HG03103 (cell line): ENCODE measurements around the gene CLEC6A.
"Not testable (repeated sequence)": the region's sequence is repeated elsewhere in the genome, so short reads cannot be mapped to it uniquely, and the experiment has no call there.

Experiments used
- ATAC-seq: cut with Tn5 transposase; IDR thresholded peaks from one replicate; pipeline ENCODE4 v1.9.1; 2021; ENCODE audit warnings: low read depth; ENCODE audit not compliant: unreplicated experiment

The CLEC6A gene

DNA sequence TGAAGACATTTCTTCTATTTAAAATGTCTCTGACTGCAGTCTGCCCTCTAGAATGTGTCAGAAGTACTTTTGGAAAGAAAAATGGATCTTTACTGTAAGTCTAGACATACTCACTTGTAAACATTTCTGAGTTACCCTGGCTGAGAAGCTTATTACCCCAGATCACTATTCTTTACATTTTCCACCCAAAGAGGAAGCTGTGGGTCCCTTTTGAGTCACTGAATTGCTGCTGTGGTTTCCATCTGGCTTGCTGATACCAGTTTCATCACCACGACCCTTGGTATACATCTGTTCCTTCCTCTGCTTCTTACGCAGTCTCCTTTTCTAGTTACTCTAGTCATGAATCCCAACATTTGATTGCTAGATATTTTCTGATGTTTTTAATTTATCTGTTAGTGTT is 37.3 kb downstream of the CLEC6A start:
- ATAC-seq = peak; percentile 98

DNA sequence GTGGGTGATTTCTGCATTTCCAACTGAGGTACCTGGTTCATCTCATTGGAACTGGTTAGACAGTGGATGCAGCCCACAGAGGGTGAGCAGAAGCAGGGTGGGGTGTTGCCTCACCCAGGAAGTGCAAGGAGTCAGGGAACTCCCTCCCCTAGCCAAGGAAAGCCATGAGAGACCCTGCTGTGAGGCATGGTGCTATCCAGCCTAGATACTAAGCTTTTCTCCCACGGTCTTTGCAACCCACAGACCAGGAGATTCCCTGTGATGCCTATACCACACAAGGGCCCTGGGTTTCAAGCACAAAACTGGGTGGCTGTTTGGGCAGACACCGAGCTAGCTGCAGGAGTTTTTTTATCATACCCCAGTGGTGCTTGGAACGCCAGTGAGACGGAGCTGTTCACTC is 39.9 kb downstream of the CLEC6A start:
- not testable (repeated sequence) for ATAC-seq

DNA sequence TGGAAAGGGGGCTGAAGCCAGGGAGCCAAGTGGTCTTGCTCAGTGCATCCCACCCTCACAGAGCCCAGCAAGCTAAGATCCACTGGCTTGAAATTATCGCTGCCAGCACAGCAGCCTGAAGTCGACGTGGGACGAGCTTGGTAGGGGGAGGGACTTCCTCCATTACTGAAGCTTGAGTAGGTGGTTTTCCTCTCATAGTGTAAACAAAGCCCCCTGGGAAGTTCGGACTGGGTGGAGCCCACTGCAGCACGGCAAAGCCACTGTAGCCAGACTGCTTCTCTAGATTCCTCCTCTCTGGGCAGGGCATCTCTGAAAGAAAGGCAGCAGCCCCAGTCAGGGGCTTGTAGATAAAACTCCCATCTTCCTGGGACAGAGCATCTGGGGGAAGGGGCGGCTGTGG is 40.3 kb downstream of the CLEC6A start:
- ATAC-seq = not testable (repeated sequence)

DNA sequence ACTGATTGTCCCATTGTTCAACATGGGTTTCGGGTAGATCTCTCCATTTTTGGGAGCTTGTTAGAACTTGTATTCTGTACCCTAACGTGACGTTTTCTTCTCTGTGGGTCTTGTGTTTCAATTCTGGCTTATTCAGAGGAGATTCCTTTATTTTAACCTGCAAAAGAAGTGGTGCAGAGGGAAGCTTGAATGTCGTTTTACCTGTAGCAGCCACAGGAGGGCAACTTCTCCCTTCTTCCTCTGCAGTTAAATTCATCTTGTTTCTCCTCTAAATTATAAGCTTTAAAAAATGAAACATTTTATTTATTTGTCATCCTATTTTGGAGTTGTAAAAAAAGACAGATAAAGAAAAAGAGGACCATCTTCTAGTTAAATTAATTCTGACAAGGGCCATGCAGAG is 43.9 kb downstream of the CLEC6A start:
- no peak for ATAC-seq

DNA sequence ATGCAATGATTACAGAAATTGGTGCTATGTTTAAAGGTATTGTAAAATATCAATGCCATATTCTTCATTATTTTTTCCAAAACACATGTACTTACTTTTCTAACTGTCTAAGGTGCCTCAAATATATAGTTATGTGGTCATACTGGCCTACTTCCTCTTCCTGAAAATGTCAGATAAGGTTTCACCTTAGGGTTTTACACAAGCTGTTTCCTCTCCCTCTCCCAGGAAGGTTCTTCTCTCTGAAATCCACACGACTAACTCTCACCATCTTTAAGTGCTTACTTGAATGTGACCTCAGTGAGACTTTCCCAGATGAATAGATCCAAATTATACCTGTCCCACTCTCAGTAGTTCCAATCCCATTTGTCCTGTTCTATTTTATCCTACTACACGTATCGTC is 46.0 kb downstream of the CLEC6A start:
- ATAC-seq = no peak

DNA sequence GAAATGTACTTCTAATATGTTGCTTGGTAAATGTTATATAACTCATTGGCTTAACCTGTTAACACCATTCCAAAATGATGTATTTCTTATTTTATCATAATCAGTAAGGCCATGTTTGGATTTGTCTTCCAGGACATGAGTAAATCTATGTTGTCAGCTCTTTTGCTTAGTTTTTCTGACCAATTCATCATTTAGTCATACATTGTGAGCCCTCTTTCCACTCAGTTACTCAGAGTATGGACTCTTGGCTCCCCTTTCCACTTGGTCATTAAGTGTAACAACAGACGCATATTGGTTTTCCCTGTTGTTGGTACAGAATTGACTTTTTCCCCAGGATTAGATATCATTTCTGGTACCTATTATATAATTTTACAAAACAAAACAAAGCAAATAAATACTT is 48.6 kb downstream of the CLEC6A start:
- ATAC-seq = no peak

DNA sequence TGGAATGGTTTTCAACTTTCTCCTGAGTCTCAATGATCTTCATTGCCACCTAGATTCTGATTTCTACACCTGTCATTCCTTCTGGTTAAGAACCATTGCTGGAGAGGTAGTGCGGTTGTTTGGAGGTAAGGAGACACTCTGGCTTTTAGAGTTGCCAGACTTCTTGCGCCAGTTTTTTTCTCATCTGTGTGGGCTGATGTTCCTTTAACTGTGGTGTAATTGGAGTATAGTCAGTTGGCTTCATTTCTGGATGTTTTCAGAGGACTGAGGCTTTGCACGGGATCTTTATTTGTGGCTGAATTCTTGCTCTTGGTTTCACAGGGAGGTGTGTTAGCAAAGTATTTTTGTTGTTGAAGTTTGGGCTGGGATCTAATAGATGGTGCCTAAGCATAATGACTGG is 51.8 kb downstream of the CLEC6A start:
- no peak for ATAC-seq

DNA sequence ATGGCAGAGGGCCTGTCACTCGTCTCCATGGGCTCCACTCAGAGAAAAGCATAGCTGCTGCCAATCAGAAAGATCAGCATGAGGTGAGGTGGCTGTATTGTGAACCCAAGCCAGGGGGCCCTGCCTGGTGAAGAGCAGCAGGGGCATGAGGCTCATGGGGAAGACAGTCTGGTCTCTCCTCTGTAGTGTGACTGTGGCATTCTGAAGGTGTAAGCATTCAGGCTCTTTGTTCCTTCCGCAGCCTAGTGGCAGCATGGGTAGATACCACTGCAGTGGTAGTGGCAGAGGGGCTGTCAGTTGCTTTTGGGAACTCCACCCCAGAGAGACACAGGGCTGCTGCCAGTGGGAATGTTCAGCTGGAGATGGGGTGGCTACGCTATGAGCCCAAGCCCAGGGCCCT is 52.5 kb downstream of the CLEC6A start:
- no peak for ATAC-seq

DNA sequence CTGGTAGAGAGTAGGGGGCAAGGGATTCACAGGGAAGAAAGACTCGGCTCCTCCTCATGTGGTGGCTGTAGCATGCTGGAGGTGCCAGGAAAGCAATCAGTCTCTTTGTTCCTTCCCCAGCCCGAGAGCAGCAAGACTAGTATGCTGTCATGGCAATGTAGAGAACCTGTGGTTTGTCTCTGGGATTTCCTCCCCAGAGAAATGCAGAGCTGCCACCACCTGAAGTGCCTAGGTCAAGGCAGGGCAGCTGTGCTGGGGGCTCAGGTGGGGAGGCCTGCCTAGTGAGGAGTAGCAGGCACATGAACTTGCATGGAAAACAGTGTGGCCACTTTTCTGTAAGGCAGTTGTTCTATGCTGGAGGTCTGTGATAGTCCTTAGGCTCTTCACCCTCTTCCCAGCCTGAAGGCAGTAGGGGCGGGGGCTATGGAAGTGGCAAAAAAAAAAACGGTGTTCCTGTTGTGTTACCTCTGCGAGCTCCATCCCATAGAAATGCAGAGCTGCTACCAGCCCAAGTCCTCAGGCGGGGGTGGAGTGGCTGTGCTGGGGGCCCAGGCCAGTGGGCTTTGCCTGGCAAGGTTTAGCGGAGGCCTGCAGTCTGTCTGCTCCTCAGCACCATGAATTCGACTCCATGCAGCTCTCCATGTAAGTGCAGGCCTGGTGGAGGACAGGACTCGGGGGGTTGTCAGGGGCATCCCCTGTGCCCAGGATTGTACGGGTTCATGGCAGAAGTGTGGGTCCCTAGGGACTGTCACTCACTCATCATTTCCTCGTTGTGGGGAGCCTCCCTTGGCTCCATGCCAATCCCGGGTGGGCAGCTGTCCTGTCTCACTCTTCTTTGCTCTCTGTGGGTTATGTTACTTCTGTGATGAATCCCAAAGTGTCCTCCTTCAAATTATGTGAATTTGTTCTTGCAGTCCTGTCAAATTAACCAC is 53.4 kb downstream of the CLEC6A start:
- ATAC-seq = no peak

DNA sequence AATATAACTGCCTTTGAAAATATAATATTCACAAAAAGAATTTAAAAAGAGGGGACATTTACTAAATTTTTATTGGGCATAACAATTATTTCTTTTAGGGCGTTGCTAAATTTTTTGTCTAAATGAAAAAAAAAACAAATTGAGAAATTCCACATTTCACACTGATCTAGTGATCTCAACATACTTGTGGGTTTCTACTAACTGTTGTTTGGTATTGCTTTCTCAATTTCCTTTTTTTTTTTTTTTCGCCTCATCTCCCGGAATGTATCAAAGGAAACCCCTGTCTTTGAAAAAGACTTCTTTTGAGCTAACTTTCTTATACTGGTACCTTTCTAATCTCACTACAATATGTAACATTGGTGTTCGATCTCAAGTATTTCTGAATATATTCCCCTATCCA is 57.5 kb downstream of the CLEC6A start, which contains the start of gene CLEC4D:
Gene CLEC4D (plus strand): TSS at position 248 of the 400 bp plus-strand sequence. CDS start 230 bp downstream, outside the sequence.
- no peak for ATAC-seq

DNA sequence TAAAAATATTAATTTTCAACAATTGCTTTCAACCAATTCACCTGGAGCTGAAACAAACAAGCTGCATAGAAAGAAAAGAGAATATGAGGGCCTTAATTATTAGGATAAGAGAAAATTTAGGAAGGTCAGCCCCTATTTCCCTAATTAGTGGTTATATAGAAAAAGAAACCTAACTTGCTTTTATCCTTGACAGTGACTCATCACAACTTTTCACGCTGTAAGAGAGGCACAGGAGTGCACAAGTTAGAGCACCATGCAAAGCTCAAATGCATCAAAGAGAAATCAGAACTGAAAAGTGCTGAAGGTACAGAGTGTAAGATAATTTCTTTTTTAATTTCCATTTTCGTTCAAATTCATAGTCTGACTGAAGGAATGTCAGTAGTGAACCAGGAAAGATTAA is 62.2 kb downstream of the CLEC6A start:
- ATAC-seq = no peak

DNA sequence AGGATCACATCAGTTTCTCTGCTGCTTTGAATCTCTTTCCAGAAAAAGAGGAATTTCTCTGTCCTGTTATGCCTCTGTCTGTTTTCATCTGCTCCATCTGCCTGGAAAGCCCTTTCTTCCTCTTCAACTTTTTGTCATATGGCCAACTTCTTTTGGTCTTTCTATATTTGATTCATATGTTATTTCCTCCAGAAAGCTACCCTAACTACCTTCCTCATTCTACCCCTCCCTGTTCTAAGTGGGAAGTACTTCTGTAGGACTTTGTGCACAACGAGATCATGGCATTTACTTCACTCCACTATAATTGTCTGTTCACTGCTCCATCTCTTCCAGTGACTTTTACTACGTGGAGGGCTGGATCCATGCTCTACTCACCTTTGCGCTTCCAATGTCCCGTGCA is 63.4 kb downstream of the CLEC6A start:
- no peak for ATAC-seq

DNA sequence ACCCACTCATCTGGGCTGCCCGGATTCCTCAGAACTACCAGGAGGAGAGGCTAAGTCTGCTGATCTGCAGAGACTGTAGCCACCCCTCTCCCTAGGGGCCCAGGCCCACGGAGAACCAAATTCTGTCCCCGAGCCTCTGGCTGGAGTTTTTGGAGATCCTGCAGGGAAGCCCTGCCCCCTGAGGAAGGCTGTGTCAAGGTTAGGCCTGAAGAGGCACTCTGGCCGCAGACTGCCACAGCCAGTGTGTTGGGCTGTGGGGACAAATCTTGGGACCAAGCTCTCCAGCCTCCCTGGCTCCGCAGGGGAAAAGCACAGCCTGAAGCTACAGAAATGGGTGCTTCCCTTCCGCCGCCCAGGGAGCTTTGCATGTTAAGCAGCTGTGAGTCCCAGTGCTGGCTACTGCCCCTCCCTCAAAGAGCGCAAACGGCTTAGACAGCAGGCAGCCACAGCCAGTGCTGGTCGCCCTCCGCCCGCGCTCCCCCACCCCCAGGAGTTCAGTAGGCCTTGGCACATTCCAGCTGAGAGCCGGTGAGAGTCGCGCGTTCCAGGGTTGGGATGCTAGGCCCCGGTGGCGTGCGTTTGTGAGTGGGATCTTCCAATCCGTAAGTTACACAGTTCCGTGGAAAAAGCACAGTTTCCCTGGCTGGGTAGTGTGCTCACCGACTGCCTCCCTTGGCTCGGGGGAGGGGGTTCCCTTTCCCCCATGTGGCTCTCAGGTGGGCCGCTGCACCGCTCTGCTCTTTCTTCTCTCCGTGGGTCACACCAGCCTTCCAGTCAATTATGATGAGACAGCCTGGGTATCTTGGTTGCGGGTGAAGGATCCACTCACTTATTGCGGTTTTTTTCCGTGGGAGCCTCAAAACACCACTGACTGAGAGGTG is 71.7 kb downstream of the CLEC6A start:
- ATAC-seq = no peak
